Stimulated activated CD4-positive, alpha-beta T cell treated with anti-CD3 and anti-CD28 coated beads, Interleukin-15, amount 100 ng/mL, for 24 hours (primary cell): Measurements from ENCODE around the gene PEX16.
A peak's percentile ranks its signal among the peaks of the same experiment; 100 is the strongest.

Experiments used
- DNase-seq: peaks from one replicate; pipeline ENCODE4 v3.0.0-alpha.2; 2020

Gene PEX16

DNA sequence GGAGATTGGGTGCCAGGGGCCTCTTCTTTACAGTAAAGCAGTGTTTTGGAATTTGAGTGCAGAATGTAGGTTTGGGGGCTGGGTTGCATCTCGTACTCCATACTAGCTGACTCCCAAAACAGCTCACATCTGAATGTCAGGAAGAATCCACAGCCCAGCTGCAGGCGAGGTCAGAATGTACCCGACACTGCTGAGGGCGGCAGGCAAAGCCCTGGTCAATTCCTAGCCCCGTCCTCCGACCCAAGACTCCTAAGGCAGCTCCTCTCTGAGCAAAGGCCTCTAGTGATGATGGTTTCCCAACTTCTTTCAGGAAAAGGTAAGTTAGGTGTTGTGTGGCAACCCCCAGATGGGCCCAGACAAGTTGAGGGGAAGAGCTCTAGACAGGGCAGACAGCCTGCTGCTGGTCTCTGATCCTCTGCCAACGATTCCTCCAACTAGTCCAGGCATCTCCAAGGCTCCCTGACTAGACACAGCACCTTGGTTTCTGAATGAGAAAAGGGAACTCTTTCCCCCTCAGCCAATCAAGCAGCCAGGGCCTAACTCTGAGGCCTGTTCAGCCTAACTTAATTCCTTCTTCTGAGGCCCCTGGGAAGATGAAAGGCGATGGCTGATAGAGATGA lies 13.4 kb upstream of the PEX16 start:
- DNase-seq: no peak

DNA sequence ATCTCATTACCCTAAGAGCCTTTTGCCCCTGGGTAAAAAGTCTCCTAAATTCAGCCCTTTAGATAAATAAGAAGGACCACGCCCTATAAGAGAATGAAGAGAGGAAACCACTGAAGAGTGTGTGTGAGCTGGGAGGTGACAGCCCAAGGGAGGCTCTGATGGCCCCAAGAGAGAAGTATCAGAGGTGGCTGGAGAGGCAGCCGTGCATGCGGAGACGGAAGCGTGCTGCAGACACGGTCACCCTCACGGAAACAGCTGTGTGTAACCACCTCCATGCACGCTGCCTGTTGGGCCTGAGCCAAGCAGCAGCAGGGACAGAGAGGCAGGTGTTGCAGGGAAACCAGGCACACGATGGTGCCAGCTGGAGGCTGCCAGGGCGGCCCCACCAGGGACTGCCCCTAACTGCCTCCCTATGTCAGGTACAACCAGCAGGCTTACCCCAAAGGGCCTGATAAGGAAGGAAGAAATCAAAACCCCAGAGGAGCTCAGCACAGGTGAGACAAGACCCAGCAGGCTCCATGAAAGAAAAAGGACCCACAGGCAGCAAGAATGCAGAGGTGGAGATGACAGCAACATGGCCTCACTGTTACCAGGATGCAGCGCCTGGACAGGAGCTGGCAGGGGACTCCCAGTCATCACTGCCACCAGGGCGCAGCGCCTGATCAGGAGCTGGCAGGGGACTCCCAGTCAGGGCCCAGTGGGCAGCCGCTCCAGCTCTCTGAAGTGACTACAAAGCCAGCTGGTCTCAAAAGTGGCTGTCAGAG lies 12.5 kb upstream of the PEX16 start:
- DNase-seq: peak; percentile 36

DNA sequence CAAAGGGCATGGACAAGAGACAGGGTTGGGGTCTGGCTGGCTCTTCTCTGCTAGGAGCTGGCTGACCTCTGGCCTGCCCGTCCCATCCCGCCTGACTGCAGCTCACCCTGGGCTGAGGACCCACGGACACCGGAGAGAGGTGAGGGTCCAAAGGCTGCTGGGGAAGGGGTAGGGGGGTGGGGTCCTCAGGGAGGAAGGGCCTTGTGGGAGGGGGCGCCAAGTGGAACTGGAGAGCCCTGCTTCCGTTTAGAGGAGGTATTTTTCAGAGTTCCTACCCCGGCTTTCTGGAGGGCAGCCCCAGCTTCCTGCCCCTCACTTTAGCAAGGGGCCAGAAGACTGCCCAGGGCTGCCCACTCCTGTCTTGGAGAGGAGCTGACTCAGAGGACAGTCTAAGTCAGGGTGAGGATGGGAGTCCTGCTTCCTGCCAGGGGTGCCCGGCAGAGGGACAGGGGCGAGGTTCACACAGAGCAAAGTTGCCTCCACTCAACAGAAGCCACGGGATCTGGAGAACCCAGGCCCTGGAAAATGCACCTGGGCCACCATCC lies 11.9 kb upstream of the PEX16 start:
- DNase-seq: no peak

DNA sequence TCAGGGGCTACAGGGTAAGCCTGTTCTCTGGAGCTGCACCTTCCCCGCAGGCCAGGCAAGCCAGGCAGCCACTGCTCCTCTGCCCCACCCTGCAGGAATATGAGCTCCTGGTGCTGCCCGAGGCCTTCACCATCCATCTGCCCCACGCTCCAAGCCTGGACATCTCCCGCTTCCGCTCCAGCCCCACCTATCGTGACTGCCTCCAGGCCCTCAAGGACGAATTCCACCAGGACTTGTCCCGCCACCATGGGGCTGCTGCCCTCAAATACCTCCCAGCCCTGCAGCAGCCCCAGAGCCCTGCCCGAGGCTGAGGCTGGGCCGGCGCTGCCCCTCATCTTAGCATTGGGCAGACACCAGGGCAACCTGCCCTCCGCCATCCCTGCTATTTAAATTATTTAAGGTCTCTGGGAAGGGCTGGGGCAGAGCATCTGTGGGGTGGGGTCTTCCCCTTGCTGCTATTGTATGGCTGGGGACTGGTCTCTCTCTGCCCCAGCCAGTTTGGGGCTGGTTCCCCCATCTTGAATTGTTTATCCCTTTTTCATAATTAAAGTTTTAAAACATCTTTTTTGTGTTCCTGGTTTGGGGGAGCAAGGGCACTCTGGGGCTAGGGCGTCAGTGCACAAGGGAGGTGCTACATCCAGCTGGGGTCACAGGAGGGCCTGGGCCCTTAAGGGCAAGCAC lies 11.0 kb upstream of the PEX16 start:
- DNase-seq: no peak

DNA sequence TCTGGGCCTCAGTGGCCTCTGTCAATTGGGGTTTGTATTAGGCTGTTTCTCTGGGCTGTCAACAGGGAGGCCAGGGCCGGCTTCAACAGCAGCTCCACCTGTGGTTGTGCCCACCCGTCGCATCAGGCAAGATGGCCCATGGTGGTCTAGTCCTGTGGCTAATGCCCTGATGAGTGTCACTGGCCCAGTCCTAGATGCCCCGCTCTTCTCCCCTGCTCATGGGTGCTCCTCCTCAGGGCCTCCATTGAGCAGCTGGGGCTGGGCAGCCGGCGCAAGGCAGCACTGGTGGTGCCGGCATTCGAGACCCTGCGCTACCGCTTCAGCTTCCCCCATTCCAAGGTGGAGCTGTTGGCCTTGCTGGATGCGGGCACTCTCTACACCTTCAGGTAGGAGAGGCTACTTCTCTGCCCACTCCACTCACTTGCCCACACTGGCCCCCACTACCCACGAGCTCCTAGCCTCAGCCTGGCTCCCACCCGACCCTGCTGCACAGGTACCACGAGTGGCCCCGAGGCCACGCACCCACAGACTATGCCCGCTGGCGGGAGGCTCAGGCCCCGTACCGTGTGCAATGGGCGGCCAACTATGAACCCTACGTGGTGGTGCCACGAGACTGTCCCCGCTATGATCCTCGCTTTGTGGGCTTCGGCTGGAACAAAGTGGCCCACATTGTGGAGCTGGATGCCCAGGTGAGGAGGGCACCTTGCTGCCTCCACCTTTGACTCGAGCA lies 10.2 kb upstream of the PEX16 start:
- no peak for DNase-seq

DNA sequence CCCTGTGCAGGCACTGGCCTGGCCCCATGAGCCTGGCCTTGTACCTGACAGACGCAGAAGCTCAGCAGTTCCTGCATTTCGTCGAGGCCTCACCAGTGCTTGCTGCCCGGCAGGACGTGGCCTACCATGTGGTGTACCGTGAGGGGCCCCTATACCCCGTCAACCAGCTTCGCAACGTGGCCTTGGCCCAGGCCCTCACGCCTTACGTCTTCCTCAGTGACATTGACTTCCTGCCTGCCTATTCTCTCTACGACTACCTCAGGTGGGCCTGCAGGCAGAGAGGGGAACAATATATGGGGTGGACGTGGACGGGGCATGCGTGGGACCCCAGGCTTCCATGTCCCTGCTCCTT lies 9.6 kb upstream of the PEX16 start:
- DNase-seq: no peak

DNA sequence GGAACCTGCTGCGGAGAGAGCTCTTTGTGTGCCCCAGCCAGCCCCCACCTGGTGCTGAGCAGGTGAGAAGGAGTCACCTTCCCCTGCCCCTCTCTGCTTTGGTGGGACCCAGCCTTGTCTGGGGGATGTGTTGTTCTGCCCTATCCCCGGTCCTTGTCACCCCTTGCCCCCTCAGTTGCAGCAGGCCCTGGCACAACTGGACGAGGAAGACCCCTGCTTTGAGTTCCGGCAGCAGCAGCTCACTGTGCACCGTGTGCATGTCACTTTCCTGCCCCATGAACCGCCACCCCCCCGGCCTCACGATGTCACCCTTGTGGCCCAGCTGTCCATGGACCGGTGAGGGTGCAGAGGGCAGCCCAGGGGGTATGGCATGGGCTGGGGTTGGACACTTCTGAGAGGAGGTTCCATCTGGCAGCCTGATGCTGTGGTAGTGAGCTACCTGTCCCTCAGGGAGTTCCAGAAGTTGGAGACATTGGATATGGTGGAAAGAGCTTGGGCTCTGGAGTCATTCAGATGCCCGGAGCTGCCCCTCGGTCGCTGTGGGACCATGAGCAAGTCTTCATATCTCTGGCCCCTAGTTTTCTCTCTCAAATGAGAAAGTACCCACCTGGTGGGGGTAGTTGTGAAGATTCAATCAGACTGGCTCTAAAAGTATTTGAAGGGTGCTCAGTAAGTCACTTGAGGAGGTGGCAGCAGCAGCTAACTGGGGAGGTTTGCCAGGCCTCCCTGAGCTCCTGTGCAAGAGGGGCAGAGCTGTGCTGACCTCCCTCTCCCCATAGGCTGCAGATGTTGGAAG lies 9.1 kb upstream of the PEX16 start:
- no peak for DNase-seq

DNA sequence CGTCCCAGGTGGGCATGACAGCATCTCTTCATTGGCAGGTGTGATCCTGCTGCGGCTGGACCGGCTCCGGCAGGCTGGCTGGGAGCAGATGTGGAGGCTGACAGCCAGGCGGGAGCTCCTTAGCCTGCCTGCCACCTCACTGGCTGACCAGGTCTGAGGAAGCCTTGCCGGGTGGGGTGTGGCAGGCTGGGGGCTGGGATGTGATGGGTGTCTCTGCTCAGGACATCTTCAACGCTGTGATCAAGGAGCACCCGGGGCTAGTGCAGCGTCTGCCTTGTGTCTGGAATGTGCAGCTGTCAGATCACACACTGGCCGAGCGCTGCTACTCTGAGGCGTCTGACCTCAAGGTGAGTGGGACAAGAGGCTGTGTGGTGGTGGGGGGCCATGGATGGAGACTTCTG lies 8.3 kb upstream of the PEX16 start:
- no peak for DNase-seq

DNA sequence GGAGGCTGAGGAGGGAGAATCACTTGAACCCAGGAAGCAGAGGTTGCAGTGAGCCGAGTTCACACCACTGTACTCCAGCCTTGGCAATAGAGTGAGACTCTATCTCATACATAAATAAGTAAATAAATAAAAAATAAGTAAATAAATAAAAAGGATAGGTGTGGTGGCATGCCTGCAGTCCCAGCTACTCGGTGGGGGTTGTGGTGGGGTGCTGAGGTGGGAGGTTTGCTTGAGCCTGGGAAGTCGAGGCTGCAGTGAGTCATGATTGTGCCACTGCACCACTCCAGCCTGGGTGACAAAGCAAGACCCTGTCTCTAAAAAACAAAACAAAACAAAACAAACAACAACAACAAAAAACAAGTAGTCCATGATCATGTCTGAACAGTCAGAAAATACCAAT lies 7.9 kb upstream of the PEX16 start:
- DNase-seq: no peak

DNA sequence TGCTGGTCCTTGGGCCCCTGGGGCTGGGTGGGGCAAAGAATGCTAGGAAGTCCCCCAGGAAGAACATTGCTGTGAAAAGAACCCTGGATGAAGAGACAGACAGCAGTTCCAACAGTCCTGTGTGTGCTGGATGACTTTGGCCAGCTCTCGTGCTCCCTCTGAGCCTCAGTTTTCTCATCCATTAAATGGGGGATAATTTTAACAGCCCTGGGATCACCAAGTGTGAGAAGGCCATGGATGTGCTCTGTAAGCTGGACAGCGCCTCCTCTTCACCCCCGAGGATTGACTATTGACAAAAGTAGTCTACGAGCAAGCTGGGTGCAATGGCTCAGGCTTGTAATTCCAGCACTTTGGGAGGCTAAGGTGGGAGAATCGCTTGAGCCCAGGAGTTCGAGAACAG lies 7.2 kb upstream of the PEX16 start:
- no peak for DNase-seq

DNA sequence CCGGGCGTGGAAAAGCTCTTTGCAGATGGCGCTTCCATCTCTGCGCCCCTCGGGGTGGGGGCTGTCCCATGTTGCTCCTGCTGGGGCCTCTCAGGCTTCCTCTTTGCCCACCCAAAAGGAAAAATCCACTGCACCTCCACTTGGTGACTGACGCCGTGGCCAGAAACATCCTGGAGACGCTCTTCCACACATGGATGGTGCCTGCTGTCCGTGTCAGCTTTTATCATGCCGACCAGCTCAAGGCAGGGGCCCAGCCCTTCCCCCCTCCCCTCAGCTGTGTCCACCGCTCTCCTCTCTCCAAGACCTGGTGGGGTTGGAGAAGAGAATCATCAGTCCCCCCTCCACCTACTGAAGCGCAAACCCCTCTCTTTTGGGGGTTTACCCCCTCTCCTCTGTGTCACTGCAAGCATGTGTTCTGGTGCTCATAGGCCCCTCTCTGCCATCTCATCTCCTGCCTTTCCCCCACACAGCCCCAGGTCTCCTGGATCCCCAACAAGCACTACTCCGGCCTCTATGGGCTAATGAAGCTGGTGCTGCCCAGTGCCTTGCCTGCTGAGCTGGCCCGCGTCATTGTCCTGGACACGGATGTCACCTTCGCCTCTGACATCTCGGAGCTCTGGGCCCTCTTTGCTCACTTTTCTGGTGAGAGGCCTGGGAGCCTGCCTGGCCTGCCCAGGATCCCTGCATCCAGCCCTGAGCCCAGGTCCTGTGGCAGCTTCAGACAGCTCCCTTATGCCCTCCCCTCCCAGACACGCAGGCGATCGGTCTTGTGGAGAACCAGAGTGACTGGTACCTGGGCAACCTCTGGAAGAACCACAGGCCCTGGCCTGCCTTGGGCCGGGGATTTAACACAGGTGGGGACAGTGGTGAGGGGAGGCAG lies 6.6 kb upstream of the PEX16 start:
- DNase-seq: no peak

DNA sequence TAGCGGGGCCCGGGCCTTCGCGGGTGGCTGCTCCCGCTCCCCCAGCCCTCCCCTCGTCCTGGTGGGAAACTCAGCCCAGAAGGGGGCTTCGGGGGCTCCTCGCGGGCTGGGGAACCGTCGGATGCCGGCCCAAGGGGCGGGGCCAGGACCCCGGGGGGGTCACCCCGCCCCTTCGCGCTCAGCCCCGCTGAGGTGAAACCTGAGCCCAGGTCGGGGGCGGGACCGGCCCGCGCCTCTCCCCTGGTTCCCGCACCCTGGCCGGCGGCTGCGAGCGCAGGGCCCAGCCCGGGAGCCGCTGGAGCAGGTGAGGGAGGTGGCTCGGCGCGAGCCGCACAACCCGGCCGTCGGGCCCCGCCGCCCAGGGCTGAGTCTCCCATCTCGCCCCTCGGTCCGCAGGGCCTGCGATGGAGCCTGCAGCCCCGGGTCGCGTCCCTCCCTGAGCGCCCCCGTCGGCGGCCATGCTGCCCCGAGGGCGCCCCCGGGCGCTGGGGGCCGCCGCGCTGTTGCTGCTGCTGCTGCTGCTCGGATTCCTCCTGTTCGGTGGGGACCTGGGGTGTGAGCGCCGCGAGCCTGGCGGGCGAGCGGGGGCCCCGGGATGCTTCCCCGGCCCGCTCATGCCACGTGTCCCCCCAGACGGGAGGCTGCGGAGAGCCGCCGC lies 4.9 kb upstream of the PEX16 start, which contains the start of gene LARGE2:
TSS of gene LARGE2 (plus strand) at position 232 of the 658 bp plus-strand sequence. CDS start at position 459, 227 bp downstream.
- no peak for DNase-seq

DNA sequence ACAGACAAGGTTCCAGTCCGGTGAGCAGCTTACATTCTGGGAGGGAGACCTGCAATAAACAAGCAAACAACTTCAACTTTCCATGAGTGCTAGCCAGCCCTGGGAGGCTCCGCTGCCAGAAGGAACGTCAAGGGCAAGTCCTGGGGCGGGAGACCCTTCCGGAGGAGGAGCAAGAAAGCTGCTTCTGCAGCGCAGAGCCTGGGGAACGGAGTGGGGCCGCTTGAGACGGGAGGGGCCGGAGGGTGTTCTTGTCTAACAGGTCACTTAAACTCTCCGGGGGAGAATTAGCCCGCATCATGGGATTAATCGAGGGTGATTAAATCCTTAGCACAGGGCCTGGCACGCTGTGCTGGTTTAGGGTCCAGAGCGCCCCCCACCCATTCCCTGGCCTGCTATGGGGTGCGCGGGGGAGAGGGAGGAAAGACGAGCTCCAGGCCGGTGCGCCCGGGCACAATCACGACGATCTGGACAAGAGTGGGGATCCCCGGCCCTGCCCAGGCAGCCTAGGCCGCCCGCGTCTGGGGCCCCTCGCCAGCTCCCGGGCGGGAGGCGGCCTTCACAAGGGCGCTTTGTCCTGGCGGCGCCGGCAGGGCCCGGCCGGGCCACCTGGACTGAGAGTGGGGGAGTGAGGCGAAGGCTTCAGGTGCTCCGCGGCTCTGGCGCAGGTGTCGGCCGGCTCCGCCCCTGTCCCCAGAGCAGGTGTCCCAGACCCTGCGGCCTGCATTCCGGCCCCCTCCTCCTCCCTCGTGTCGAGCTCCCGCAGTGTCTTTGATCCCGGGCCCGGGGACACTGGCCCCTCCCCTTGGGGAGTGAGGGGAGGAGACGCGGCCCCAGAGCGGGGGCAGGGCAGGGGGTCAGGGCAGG lies 4.1 kb upstream of the PEX16 start:
- no peak for DNase-seq

DNA sequence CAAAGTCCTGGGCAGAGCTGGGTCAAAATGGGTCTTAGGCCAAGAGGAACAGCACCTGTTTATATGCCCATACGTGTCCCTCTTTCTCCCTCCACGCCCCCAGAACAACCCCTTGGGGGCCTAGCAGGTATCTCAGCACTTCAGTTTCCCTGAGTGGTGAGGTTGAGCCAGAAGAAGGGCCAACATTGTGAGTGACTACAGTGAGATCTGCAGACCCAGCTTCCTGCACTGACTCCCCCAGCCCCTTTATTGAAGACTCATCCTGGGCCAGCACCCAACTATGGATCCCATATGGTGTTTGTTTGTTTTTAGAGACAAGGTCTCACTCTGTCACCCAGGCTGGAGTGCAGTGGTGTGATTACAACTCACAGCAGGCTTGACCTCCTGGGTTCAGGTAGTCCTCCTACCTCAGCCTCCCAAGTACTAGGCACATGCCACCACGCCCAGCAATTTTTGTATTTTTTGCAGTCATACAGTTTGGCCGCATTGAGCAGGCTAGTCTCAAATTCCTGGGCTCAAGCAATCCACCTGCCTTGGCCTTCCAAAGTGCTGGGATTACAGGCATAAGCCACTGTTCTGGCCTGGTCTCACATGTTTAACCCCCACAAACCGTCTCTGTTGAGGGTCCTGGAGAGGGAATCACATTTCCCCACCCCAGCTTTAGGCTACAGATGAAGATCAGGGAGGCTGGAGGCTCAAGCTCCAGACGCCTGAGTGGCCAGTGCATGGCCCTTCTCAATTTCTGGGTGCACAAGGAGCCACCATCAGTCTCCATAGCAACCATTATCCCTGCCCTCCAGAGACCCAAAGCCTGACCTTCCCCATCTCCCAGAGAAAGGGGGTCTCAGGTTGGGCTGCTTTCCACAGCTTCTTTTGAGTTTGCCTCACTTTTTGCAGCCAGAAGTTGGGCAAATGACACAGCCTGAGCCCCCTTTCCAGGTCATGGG lies 3.1 kb upstream of the PEX16 start:
- no peak for DNase-seq

DNA sequence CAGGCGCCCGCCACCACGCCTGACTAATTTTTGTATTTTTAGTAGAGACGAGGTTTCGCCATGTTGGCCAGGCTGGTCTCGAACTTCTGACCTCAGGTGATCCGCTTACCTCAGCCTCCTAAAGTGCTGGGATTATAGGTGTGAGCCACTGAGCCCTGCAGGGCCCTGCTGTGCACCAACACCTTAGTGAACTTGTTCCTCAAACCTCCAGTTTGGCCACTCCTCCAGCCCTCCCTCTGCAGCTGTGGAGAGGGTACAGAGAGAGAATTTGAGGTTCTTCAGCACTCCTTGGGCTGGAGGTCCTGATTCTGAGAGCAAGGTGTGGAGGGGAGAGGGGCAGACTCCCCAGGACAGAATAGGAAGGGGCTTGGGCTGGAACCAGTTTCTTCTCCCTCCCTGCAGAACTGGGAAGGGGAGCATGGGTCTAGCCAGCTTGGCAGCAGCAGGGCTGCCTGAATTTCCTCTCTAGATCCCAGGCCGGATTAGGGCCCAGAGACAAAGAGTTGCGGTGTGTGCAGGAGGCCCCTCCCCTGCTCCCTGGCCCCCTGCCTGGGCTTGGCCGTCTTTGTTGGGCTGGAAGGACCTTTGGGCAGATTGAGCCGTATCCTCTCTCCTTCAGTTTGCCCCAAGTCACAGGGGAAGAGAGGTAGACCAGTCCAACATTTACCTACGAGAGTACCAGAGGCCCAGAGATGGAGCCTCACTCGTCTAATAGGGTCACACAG lies 2.3 kb upstream of the PEX16 start:
- no peak for DNase-seq

DNA sequence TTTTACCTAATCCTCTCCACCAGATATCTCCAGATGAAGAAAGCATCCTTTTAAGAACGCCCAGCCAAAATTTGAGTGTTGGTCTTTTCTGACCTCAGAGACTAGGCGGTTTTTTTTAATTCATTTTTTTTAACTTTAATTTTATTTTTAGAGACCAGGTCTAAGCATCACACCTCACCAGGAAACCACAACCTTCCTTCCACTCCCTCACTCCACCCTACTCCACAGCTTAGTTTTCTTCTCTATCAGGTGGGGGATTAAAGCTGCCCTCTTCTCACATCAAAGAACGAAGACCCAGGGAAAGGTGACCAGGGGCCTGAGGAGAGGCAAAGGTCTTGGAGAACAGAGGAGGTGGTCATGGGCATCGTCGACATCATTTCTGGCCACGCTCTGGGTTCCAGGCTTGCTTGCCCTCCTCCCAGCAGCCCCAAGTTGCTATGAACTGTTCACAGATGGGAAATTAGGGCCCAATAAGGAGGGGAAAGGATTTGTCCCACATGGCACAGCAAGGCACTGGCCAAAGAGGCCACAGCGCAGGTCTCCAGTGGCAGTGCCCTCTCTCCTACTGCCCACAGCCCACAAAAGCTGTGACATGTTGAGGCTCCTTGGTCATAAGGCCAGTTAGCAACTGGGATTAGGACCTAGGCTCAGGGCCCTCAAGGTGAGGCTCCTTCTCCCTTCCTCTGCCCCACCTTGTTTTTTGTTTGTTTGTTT lies 1.4 kb upstream of the PEX16 start:
- DNase-seq: no peak

DNA sequence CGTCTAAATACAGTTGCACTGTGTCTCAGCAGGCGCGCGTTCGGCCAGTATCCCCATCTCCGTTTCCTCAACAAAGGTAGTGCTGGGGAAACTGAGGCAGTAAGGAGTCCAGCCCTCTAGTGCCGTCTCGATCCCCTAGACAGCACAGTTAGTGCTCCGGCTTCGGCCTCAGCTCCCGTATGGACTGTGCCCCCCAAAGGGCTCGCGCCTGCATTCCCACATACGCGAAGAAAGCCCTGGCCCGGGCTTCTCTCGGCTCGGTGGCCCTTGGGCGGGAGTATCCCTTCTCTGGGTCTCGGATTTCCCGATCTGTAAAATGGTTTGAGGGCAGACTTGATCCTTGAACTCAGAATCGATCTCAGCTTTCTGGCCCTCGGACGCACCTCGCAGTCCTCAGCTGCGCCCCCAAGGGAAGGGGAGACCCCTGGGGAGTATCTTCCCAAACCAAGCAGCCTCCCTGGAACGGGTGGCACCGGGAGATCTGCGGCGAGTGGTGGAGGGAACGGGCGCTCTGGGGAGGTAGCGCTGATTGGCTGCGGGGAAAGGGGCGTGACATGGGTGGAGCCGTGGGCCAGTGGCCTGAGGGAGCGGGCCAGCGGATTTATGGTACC lies 759 bp upstream of the PEX16 start:
- peak; percentile 83 for DNase-seq
